Liver (tissue), 9 donors: ENCODE data around the gene PRSS56. TPM values are rescaled to one million over a fixed set of nuclear protein-coding genes. Genes with fewer than 3 reads are reported as not detected.

Experiments used
- DNase-seq: peaks from one replicate; pipeline ENCODE4 v3.0.0-alpha.2; 2017; ENCODE audit warnings: low spot score
- H3K27ac ChIP-seq, 2 donors: one replicate each; pipeline ENCODE4 v1.7.0; 2013; ENCODE audit warnings: inconsistent platforms in 2 of 2, low read length in 2 of 2, control low read depth in 1 of 2, low read depth in 1 of 2, mild to moderate bottlenecking in 1 of 2
- H3K27me3 ChIP-seq, 4 donors: one replicate each; pipeline versions ENCODE4 v1.6.1 to v1.7.0; 2013; ENCODE audit warnings: low read length in 3 of 4, inconsistent platforms in 1 of 4, mild to moderate bottlenecking in 1 of 4, moderate library complexity in 1 of 4; ENCODE audit not compliant: control insufficient read depth in 4 of 4, insufficient read depth in 4 of 4
- H3K36me3 ChIP-seq, 4 donors: one replicate each; pipeline versions ENCODE4 v1.6.1 to v1.7.0; 2013; ENCODE audit warnings: low read length in 3 of 4, mild to moderate bottlenecking in 3 of 4, low read depth in 1 of 4, moderate library complexity in 1 of 4; ENCODE audit not compliant: control insufficient read depth in 4 of 4, insufficient read depth in 3 of 4
- H3K4me1 ChIP-seq, 4 donors: one replicate each; pipeline versions ENCODE4 v1.6.1 to v1.7.0; 2013; ENCODE audit warnings: low read length in 3 of 4, mild to moderate bottlenecking in 3 of 4, moderate library complexity in 1 of 4; ENCODE audit not compliant: control insufficient read depth in 4 of 4, insufficient read depth in 4 of 4
- H3K4me3 ChIP-seq, 3 donors: one replicate each; pipeline versions ENCODE4 v1.6.1 to v1.7.0; 2013; ENCODE audit warnings: low read length in 3 of 3, control low read depth in 1 of 3, low read depth in 1 of 3, mild to moderate bottlenecking in 1 of 3
- H3K9ac ChIP-seq, 2 donors: one replicate each; pipeline ENCODE4 v1.7.0; 2013; ENCODE audit warnings: low read length in 2 of 2, mild to moderate bottlenecking in 2 of 2, moderate library complexity in 2 of 2, control low read depth in 1 of 2, low read depth in 1 of 2
- H3K9me3 ChIP-seq, 4 donors: one replicate each; pipeline versions ENCODE4 v1.6.1 to v1.7.0; 2013; ENCODE audit warnings: low read length in 3 of 4; ENCODE audit not compliant: control insufficient read depth in 4 of 4
- ATF3 ChIP-seq: IDR thresholded peaks from 2 replicates; pipeline ENCODE4 v1.6.1; 2016; ENCODE audit warnings: antibody characterized with exemption
- CTCF ChIP-seq: fragments of 150-350 bp; IDR thresholded peaks from 2 replicates; pipeline ENCODE4 v1.5.1; 2017; ENCODE audit warnings: improper control_type of control experiment, low read depth, low read length; ENCODE audit not compliant: missing input control
- EGR1 ChIP-seq, 2 donors: IDR thresholded peaks; 2 replicates each; pipeline ENCODE4 v1.6.1; 2016 to 2018; ENCODE audit warnings: antibody characterized with exemption in 2 of 2, low read depth in 2 of 2
- FOXA1 ChIP-seq: IDR thresholded peaks from 2 replicates; pipeline ENCODE4 v1.6.1; 2016; ENCODE audit warnings: antibody characterized with exemption
- FOXA2 ChIP-seq: IDR thresholded peaks from 2 replicates; pipeline ENCODE4 v1.6.1; 2016; ENCODE audit warnings: antibody characterized with exemption
- GABPA ChIP-seq, 2 donors: IDR thresholded peaks in 1 of 2; conservative IDR thresholded peaks in 1 of 2; 2 replicates each; pipeline ENCODE4 v1.6.1; 2016; ENCODE audit warnings: antibody characterized with exemption in 2 of 2, mild to moderate bottlenecking in 1 of 2, moderate library complexity in 1 of 2
- HNF4A ChIP-seq, 2 donors: conservative IDR thresholded peaks; 2 replicates each; pipeline ENCODE4 v1.6.1; 2016; ENCODE audit warnings: antibody characterized with exemption in 2 of 2, mild to moderate bottlenecking in 2 of 2
- HNF4G ChIP-seq: IDR thresholded peaks from 2 replicates; pipeline ENCODE4 v1.6.1; 2016; ENCODE audit warnings: antibody characterized with exemption
- JUND ChIP-seq, 2 donors: IDR thresholded peaks; 2 replicates each; pipeline ENCODE4 v1.6.1; 2016; ENCODE audit warnings: antibody characterized with exemption in 2 of 2
- MAX ChIP-seq: IDR thresholded peaks from 2 replicates; pipeline ENCODE4 v1.6.1; 2016; ENCODE audit warnings: antibody characterized with exemption
- NR2F2 ChIP-seq: IDR thresholded peaks from 2 replicates; pipeline ENCODE4 v1.6.1; 2016; ENCODE audit warnings: antibody characterized with exemption
- RAD21 ChIP-seq, 2 donors: IDR thresholded peaks; 2 replicates each; pipeline ENCODE4 v1.6.1; 2016; ENCODE audit warnings: antibody characterized with exemption in 2 of 2, mild to moderate bottlenecking in 2 of 2
- REST ChIP-seq: IDR thresholded peaks from 2 replicates; pipeline ENCODE4 v1.6.1; 2016; ENCODE audit warnings: antibody characterized with exemption, mild to moderate bottlenecking
- RXRA ChIP-seq, 2 donors: IDR thresholded peaks; 2 replicates each; pipeline ENCODE4 v1.6.1; 2017 to 2018; ENCODE audit warnings: antibody characterized with exemption in 2 of 2, mild to moderate bottlenecking in 1 of 2
- SP1 ChIP-seq: IDR thresholded peaks from 2 replicates; pipeline ENCODE4 v1.6.1; 2018; ENCODE audit warnings: antibody characterized with exemption, mild to moderate bottlenecking
- TAF1 ChIP-seq: conservative IDR thresholded peaks from 2 replicates; pipeline ENCODE4 v1.6.1; 2016; ENCODE audit warnings: antibody characterized with exemption, mild to moderate bottlenecking
- YY1 ChIP-seq: IDR thresholded peaks from 2 replicates; pipeline ENCODE4 v1.6.1; 2016; ENCODE audit warnings: antibody characterized with exemption, mild to moderate bottlenecking
- ZBTB33 ChIP-seq: IDR thresholded peaks from 2 replicates; pipeline ENCODE4 v1.6.1; 2016; ENCODE audit warnings: antibody characterized with exemption
- WGBS: extraction: QIAGEN DNeasy Blood & Tissue Kit; methylation state at CpG from one replicate; pipeline ENCODE4 v1.1.7; 2013; 5-methylcytosine and 5-hydroxymethylcytosine counted together
- polyA plus RNA-seq, 2 donors: library from polyadenylated mRNA; stranded (reverse) in 1 of 2; unstranded in 1 of 2; fragments of 200-250 nt in 1 of 2; fragments of >200 nt in 1 of 2; fragmentation: Nextera tagmentation in 1 of 2; extraction: Ambion mirVana in 1 of 2; gene quantifications; one replicate each; pipeline versions ENCODE4 v1.2.1 to v1.2.3, GENCODE V29; 2013 to 2015
- total RNA-seq, 2 donors: library from RNA; depleted of rRNA; stranded (reverse); fragments of >200 nt; gene quantifications; one replicate each; pipeline ENCODE4 v1.2.3, GENCODE V29; 2014
- donor health status: healthy.
- donor health status: healthy.
- donor health status: healthy.
- donor health status: healthy.
- donor health status: healthy.

PRSS56 gene
- total and polyA plus RNA-seq, 4 donors, result 0.02 TPM; not detected in 3

- no peaks in the 10 kb centered on the region for H3K9me3 ChIP-seq
- H3K4me1 ChIP-seq, result peaks cover 13 to 56% (median 52%) of the 10 kb centered on the region in 4 donors
- peak overlapping the region; percentile 60 to 78 for H3K27ac ChIP-seq
- DNase-seq, result no peak
- no peak overlapping the region for H3K9ac ChIP-seq
- TF ChIP-seq EGR1 (IDR thresholded peaks at IDR 0.05; ENCODE audit: low read depth in 2 of 2) (no peak), GABPA (IDR thresholded peaks at IDR 0.05 in 1 of 2, conservative IDR thresholded peaks at IDR 0.05 in 1 of 2) (no peak), ATF3 (no peak)
- WGBS, result 55% methylated on average over 8 of the region's 8 CpGs
- H3K36me3 ChIP-seq, result peaks cover 0 to 13% (median 10%) of the 10 kb centered on the region in 4 donors
- H3K4me3 ChIP-seq, result no peak overlapping the region
- H3K27me3 ChIP-seq, result no peaks in the 10 kb centered on the region
These were observed 53.7 kb downstream of the PRSS56 start for GRCh38 chr2:232573771-232574435.

GRCh38 chr2:232574674-232575403, 54.7 kb downstream of the PRSS56 start:
- Histone ChIP-seq H3K9me3 (no peaks in the 10 kb centered on the region), H3K36me3 (peaks cover 0 to 4% (median 1%) of the 10 kb centered on the region in 4 donors), H3K9ac (peak overlapping the region in 1 of 2 donors; percentile 25), H3K4me1 (peaks cover 13 to 64% (median 54%) of the 10 kb centered on the region in 4 donors), H3K27me3 (no peaks in the 10 kb centered on the region), H3K27ac (peak overlapping the region; percentile 60 to 78), H3K4me3 (no peak overlapping the region)
- TF ChIP-seq JUND (IDR thresholded peaks at IDR 0.05) (peak in 1 of 2 donors; percentile 66), ATF3 (no peak), GABPA (IDR thresholded peaks at IDR 0.05 in 1 of 2, conservative IDR thresholded peaks at IDR 0.05 in 1 of 2) (peak in 1 of 2 donors; percentile 37), TAF1 (peak; percentile 61), YY1 (peak; percentile 93), NR2F2 (no peak), ZBTB33 (peak; percentile 83), MAX (peak; percentile 58), HNF4A (conservative IDR thresholded peaks at IDR 0.05) (peak; percentile 90 to 94), CTCF (no peak), SP1 (peak; percentile 93), EGR1 (IDR thresholded peaks at IDR 0.05; ENCODE audit: low read depth in 2 of 2) (no peak), REST (peak; percentile 88), FOXA2 (peak; percentile 54), HNF4G (peak; percentile 39), RAD21 (IDR thresholded peaks at IDR 0.05) (peak; percentile 20 to 31), FOXA1 (peak; percentile 56), RXRA (IDR thresholded peaks at IDR 0.05) (peak; percentile 62 to 83)
- 31% methylated on average over 5 of the region's 5 CpGs for WGBS
- DNase-seq, result no peak
